NCI-H446 (cell line): ENCODE data around the gene TMEM59.
A peak's percentile ranks its signal among the peaks of the same experiment; 100 is the strongest.
"Not testable (repeated sequence)": the region's sequence is repeated elsewhere in the genome, so short reads cannot be mapped to it uniquely, and the experiment has no call there.

Experiments
- DNase-seq, 2 experiments: peaks; one replicate each; lab custom pipeline; 2025; lab: John Stamatoyannopoulos, UW

Gene TMEM59, protein sequence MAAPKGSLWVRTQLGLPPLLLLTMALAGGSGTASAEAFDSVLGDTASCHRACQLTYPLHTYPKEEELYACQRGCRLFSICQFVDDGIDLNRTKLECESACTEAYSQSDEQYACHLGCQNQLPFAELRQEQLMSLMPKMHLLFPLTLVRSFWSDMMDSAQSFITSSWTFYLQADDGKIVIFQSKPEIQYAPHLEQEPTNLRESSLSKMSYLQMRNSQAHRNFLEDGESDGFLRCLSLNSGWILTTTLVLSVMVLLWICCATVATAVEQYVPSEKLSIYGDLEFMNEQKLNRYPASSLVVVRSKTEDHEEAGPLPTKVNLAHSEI

GRCh38 chr1:54052934-54053744 lies at the start of gene TMEM59, which contains the start of gene TCEANC2:
Gene TMEM59, minus strand, starts transcription at chr1:54053204. Its CDS starts 16 bp downstream, at chr1:54053188.
Gene TCEANC2, plus strand, starts transcription at chr1:54053608. Its CDS starts 815 bp downstream, at chr1:54054423.
- DNase-seq, result peak; percentile 97 to 99

DNA sequence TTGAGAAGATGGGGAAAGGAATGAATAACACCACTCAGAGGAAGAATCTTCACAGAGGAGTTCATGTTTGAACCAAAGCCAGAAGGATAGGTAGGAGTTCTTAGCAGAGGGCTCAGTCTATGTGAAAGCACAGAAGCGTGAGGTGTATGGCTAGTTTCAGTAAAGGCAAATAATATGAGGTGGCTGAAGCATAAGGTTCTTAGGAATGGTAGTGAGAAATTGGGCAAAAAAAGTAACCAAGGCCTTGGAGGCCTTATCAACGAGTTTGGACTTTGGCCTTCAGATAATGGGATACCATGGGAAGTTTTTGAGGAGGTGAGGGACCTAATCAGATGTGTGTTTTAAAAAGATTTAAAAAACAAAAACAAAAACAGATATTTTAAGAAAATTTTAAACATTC lies 47.5 kb upstream of the TMEM59 start:
- DNase-seq, result no peak

GRCh38 chr1:54099061-54099610 lies 46.1 kb upstream of the TMEM59 start:
- no peak for DNase-seq

- no peak for DNase-seq
These were observed 43.9 kb upstream of the TMEM59 start for GRCh38 chr1:54096877-54097240.

DNA sequence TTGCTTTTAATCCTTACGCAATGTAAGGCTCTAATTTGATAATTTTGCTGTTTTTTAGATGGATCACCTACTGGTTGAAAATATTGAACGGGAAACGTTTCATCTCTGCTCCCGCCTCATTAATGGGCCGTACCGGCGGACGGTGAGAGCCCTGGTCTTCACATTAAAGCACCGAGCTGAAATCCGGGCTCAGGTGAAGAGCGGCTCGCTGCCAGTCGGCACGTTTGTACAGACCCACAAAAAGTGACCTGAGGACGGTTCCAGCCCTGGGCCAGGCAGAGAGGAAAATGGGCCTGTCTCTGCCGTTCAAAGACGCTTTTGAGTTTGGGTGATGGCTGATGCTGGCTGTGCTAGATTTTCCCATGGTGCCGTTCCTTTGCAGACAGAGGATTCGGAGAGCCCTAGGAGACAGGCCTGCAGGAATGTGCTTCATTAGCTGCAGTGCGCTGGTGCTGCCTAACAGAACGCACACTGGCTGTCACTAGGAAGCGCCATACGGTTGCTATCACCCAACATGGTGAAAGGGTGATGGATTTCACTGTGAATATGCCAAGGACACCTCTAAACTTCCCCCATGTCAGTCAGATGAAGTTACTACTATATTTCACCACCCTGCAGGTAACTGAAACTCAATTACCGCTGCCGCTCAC lies 43.3 kb upstream of the TMEM59 start:
- no peak for DNase-seq

DNA sequence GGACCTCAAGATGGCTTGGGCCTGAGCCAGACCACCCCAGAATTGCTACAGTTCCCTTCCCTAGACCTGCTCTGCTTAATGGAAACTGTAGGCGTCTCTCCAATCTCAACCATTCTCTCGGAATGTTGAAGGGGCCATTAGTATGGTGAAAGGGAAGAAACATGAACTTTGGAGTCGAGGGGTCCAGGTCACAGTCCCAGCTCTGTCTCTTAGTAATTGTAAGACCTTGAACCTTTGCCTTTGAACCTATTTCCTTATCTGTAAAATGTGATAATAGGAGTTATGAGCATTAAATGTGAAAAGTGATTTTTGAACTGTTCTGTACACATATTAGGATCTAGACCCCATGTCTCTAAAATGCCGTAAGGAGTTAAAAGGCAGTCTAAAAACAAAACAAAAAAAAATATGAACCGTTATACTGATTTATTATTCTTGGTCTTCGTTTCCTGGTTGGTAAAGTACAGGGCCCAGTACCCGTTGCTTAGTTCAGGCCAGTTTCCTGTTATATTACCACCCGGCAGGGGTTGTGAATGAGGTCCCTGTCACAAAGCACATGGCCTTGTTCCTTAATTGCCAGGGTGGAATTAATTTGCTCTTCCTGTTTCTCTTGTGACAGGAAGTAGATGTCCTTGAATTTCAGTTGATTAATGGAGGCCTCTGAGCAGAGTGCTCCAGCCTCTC lies 42.7 kb upstream of the TMEM59 start:
- no peak for DNase-seq

DNA sequence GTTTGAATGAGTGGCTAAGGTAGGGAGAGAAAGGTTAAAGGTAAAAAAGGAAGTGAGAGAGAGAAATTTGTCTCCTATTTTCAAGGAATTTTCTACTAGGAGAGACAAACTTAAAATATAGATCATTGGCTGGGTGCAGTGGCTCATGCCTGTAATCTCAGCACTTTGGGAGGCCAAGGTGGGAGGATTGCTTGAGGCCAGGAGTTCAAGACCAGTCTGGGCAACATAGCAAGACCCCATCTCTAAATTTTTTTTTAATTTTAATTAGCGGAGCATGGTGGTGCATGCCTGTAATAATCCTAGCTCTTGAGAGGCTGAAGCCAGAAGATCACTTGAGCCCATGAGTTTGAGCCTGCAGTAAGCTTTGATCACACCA lies 41.7 kb upstream of the TMEM59 start:
- not testable (repeated sequence) for DNase-seq

DNA sequence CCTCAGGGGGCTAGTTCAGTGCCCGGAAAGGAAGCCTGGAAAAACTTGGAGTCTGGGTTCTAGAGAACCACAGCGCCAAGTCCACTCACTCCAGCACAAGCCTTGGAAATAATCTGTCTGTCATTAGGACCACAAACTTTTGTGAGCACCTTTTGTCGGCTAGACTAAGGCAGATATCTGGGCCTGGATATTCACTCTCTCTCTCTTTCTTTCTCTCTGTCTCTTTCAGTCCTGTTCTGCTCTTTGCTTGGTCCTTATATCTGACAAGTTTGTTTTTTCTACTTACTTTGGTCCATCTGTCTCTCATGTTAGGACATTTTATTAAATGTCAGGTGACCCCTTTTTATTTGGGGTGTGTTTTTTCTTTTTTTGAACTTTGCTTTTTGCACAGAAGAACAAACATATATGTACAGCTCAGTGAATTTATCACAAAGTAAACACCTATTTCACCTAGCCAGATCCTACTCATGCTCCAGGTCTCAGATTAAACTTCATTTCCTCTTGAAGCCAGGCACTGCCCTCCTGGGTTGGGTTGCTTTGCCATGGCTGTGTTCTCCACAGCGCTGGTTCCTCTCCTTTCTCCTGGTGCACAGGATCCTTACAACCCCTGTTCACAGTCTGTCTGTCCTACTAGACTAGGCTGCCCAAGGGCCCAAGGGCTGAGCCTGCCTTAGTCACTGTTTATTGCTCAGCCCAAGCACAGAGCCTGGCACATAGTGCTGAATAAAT lies 41.2 kb upstream of the TMEM59 start:
- DNase-seq, result no peak

- no peak for DNase-seq
These were observed 38.7 kb upstream of the TMEM59 start for GRCh38 chr1:54091666-54092065.

- DNase-seq, result no peak
These were observed 35.4 kb upstream of the TMEM59 start for GRCh38 chr1:54088385-54088784.

DNA sequence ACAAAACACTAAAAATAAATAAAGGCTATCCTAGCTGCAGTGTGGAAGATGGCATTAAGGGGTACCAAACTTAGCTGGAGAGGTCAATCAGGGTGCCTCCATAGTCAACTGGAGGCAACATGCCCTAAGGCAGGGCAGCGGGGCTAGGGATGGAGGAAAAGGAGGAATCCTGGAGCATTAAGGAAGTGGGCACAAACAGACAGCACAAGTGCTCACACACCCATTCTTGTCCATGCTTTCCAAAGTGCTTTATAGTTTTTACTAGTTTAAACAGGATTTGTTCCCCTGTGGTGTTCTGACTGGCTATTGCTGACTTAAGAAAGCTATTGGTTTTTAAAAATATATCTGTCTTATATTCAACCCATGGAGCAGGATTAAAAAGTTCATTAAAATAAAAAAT lies 33.8 kb upstream of the TMEM59 start:
- DNase-seq, result no peak

GRCh38 chr1:54084794-54085193 lies 31.8 kb upstream of the TMEM59 start:
- DNase-seq, result no peak

DNA sequence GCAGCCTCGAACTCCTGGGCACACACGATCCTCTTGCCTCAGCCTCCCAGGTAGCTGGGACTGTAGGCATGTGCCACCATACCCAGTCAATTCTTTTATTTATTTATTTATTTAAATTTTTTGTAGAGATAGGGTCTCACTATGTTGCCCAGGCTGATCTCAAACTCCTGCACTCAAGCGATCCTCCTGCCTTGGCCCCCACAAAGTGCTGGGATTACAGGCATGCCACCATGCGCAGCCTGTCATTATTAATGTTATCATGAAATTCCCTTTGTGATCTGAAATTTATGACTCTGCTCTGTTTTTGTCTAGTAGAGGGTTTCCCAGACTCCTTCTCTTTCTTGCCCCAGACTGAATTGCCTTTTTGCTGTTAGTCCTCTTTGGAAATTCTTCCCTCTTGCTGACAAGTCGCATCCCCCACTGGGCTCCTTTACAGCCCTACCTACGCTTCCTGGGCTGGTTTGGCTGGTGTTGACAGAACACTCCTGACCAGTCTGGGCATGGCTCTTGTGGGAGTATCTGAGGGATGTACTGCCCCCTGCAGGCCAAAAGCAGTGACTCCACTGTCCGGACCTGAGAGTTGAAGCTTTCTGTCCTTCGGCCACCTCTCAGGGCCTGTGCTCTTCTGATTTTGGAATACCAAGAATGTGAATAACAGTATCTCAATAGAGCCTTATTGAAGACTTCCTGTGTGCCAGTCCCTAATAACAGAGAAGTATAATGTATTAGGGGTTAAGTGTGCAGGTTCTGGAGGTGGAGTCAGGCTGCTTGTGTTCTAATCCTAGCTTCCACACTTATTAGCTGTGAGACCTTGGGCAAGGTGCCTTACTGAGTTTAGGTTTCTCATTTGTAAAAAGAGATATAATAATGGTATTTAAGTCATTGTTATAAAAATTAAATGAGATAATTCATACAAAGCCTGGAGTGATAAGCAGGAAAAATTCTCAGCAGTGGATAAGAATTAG lies 28.6 kb upstream of the TMEM59 start:
- peak; percentile 30 to 66 for DNase-seq

- no peak for DNase-seq
These were observed 27.6 kb upstream of the TMEM59 start for GRCh38 chr1:54080598-54081049.

DNA sequence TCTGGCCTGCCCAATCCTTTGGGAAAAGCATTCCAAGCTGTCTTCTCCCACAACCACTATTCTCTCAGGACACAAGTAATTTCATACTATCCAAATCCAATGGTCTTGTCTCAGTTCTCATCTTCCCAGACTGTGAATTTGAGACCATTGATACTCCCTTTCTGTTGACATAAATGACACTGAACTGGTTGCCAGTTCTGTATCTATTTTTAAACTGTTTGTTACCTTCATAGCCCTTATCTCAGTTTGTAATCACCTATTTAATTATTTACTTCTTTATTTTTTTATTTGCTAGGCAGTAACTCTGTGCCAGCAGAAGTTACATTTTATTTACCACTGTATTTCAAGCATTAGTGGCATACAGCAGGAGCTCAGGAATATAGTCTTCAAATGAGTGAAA lies 24.4 kb upstream of the TMEM59 start:
- no peak for DNase-seq

- peak; percentile 20 to 59 for DNase-seq
These were observed 17.3 kb upstream of the TMEM59 start for GRCh38 chr1:54070171-54070837.

- peak; percentile 20 to 46 for DNase-seq
These were observed 16.8 kb upstream of the TMEM59 start for GRCh38 chr1:54069791-54070170.

DNA sequence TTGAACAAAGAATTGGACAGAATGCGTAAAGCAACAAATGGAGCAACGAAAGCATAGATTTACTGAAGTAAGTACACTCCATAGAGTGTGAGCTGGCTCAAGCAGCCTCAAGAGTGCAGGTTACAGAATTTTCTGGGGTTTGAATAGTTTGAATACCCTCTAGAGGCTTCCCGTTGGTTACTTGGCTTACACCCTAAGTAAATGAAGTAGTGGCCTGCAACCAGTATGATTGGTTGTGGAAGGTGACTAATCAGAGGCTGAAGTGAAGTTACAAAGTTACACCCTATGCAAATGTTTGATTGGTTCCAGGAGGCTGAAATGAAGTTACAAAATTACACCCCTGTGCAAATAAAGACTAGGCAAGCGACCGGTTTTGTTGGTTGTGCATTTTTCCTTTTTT lies 11.3 kb upstream of the TMEM59 start:
- DNase-seq, result no peak

- no peak for DNase-seq
These were observed 1.4 kb upstream of the TMEM59 start for GRCh38 chr1:54054438-54054749.
